Activated B cell treated with CpG ODN at 0.5 μM for 24 hours (primary cell): ENCODE results near the gene KDM5B. TPM values are rescaled to one million over a fixed set of nuclear protein-coding genes. Genes with fewer than 3 reads are reported as not detected.
A peak's percentile ranks its signal among the peaks of the same experiment; 100 is the strongest.

Experiments used
- ATAC-seq: fragments of 200-7000 bp; cut with Tn5 transposase; one replicate; pipeline ENCODE4 v1.10.0; 2021; ENCODE audit warnings: low read depth, mild to moderate bottlenecking, moderate library complexity
- CTCF ChIA-PET: fragments of 350-600 bp; sonication (Branson Sonifier 250); formaldehyde crosslinking; loops from one replicate; lab custom pipeline; 2021; ENCODE audit warnings: antibody characterized with exemption; lab: Charles Lee
- POLR2A ChIA-PET: fragments of 350-600 bp; sonication (Branson Sonifier 250); formaldehyde crosslinking; loops from one replicate; lab custom pipeline; 2021; ENCODE audit warnings: antibody characterized with exemption; lab: Charles Lee
- DNase-seq: peaks from one replicate; pipeline ENCODE4 v3.0.0; 2022
- H3K27ac Mint-ChIP-seq: one replicate; pipeline ENCODE4 v1.8.0; 2020; ENCODE audit warnings: mixed read lengths
- H3K27me3 Mint-ChIP-seq: one replicate; pipeline ENCODE4 v1.8.0; 2021; ENCODE audit warnings: mixed read lengths
- H3K36me3 Mint-ChIP-seq: one replicate; pipeline ENCODE4 v1.8.0; 2021; ENCODE audit warnings: low read depth, mixed read lengths
- H3K4me1 Mint-ChIP-seq: one replicate; pipeline ENCODE4 v1.8.0; 2021; ENCODE audit warnings: mixed read lengths
- H3K4me3 Mint-ChIP-seq: one replicate; pipeline ENCODE4 v1.8.0; 2020; ENCODE audit warnings: mild to moderate bottlenecking, mixed read lengths
- H3K9me3 Mint-ChIP-seq: one replicate; pipeline ENCODE4 v1.8.0; 2020; ENCODE audit warnings: mixed read lengths
- intact Hi-C: fragments of 100-400 bp; cut with micrococcal nuclease; formaldehyde crosslinking; loops from one replicate; pipeline ENCODE4 v1.15.1; 2024
- total RNA-seq: library from RNA; stranded (reverse); gene quantifications from 2 replicates; pipeline ENCODE4 v1.2.3, GENCODE V29; 2022
- TF ChIP-seq, protein P1 (sequence below): fragments of 200-600 bp; IDR thresholded peaks from one replicate; pipeline ENCODE4 v1.8.0; 2022; ENCODE audit warnings: antibody characterized with exemption, mild to moderate bottlenecking

Gene KDM5B
- total RNA-seq, 1 donor from 2014 or later, result 43.5 TPM

DNA sequence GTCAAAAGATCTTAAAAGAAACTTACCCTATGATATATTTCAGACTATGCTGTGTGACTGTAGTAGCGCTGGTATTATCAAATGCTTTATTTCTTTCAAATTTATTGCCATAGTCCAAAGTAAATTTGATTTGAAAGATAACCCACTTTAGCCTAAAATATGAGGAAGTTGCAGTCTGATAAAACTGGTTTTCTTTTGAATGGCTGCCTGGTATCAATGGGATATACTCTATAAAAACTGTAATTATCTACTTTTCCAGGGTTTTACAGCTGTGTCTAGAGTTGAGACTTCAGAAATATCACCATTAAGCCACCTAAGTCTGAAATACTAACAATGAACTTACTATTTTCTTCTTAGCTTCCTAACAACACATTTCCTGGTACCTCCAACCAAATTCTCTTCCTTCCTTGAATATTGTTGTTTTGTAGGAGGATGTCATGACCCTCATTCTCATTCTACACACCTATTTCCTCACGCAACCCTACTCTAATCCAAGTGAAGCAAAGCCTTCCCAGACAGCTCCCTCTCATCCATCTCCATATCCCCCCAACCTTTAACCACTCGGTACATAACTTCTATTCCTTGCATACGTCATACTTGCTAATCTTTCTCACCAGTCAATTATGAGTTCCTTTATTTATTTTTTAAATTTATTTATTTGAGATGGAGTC lies 17.0 kb downstream of the KDM5B start:
- ChIA-PET POLR2A (no interaction called here), CTCF (no interaction called here)
- Mint-ChIP-seq H3K9me3 (no peaks in the 10 kb centered on the region), H3K36me3 (no peaks in the 10 kb centered on the region), H3K27me3 (no peaks in the 10 kb centered on the region), H3K27ac (peak overlapping the region; percentile 3), H3K4me1 (peaks cover 30% of the 10 kb centered on the region), H3K4me3 (no peak overlapping the region)
- intact Hi-C loops, result no loop called here
- ATAC-seq, result no peak
- DNase-seq, result no peak
- TF ChIP-seq, protein P1, sequence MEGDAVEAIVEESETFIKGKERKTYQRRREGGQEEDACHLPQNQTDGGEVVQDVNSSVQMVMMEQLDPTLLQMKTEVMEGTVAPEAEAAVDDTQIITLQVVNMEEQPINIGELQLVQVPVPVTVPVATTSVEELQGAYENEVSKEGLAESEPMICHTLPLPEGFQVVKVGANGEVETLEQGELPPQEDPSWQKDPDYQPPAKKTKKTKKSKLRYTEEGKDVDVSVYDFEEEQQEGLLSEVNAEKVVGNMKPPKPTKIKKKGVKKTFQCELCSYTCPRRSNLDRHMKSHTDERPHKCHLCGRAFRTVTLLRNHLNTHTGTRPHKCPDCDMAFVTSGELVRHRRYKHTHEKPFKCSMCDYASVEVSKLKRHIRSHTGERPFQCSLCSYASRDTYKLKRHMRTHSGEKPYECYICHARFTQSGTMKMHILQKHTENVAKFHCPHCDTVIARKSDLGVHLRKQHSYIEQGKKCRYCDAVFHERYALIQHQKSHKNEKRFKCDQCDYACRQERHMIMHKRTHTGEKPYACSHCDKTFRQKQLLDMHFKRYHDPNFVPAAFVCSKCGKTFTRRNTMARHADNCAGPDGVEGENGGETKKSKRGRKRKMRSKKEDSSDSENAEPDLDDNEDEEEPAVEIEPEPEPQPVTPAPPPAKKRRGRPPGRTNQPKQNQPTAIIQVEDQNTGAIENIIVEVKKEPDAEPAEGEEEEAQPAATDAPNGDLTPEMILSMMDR, result no peak

DNA sequence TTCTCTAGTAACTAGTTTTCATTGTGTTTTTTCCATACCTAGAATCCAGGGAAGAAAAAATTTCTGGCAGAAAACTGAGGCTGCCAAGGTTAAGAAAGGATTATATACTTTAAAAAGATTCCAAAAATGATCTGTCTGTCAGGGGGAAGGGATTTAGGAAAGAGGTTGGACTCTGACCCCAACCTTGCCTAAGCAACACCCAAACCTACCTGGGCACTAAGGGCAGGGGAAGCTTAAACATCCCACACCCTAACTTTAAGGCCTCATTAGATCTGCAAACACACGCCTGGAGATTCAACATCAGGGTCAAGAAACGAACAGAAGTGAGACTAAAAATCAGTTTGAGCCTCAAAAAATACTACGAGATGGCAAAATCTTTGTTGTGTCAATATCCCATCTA lies 19.4 kb downstream of the KDM5B start:
- Mint-ChIP-seq H3K4me1 (peaks cover 18% of the 10 kb centered on the region), H3K27me3 (no peaks in the 10 kb centered on the region), H3K36me3 (no peaks in the 10 kb centered on the region), H3K9me3 (no peaks in the 10 kb centered on the region), H3K27ac (no peak overlapping the region), H3K4me3 (no peak overlapping the region)
- intact Hi-C loops, result no loop called here
- DNase-seq (no peak), ATAC-seq (no peak)
- ChIA-PET POLR2A (no interaction called here), CTCF (no interaction called here)
- TF ChIP-seq, protein P1, result no peak

GRCh38 chr1:202786804-202787203 lies 21.4 kb downstream of the KDM5B start:
- DNase-seq, result no peak
- Mint-ChIP-seq H3K4me1 (peaks cover 16% of the 10 kb centered on the region), H3K27ac (no peak overlapping the region)

DNA sequence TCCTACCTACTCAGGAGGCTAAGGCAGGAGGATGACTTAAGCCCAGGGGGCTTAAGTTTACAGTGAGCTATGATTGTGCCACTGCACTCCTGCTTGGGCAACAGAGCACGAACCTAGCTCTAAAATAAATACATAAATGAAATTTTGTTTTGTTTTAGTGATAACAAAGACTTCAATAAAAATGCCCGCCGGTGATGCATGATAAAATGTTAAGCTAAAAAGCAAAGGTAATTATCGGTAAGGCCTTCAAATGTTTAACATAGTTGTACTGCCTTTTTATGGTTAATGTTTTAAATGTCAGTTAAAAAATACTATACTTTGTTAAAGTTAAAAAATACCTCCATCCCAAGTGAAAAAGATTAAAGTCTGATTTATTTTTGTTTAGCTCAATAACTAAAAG lies 27.0 kb downstream of the KDM5B start:
- H3K27me3 Mint-ChIP-seq, result no peaks in the 10 kb centered on the region
- POLR2A ChIA-PET, result interaction anchor here (0.7 kb wide), 1 partner anchor 226 kb away, joined by 3 read pairs; the partner anchor contains the start of gene TMEM183A

More at GRCh38 chr1:202786804-202787203, 21.4 kb downstream of the KDM5B start:
- no peak overlapping the region for H3K4me3 Mint-ChIP-seq
- no peaks in the 10 kb centered on the region for H3K9me3 Mint-ChIP-seq
- no peaks in the 10 kb centered on the region for H3K27me3 Mint-ChIP-seq
- intact Hi-C loops, result no loop called here
- no peaks in the 10 kb centered on the region for H3K36me3 Mint-ChIP-seq
- POLR2A ChIA-PET, result no interaction called here
- CTCF ChIA-PET, result no interaction called here
- no peak for ATAC-seq
- TF ChIP-seq, protein P1, result no peak

DNA sequence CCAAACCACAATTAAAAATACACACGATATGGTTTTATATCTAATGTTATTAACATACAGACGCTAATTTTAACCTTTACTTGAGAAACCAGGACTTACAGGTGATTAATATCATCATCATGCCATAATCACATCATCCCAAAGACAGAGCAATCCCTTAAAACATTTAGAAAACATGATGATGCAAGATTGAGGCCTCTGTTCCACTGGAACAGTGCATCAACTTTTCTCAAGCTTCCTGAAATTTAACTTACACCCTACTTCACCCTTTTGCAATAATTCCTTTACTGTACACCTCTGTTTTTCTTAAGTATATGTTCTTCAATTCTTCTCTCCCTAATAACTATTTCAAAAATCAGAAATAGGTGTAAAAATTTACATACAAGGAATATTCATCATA lies 38.1 kb downstream of the KDM5B start:
- Mint-ChIP-seq H3K4me1 (no peaks in the 10 kb centered on the region), H3K9me3 (no peaks in the 10 kb centered on the region), H3K27me3 (no peaks in the 10 kb centered on the region), H3K4me3 (no peak overlapping the region), H3K27ac (no peak overlapping the region), H3K36me3 (peaks cover 67% of the 10 kb centered on the region)
- ATAC-seq (no peak), DNase-seq (no peak)
- ChIA-PET POLR2A (no interaction called here), CTCF (no interaction called here)
- intact Hi-C loops, result no loop called here
- TF ChIP-seq, protein P1, result no peak

More for the DNA sequence above, 27.0 kb downstream of the KDM5B start:
- intact Hi-C loops, result no loop called here
- peaks cover 18% of the 10 kb centered on the region for H3K4me1 Mint-ChIP-seq
- H3K27ac Mint-ChIP-seq, result no peak overlapping the region
- CTCF ChIA-PET, result no interaction called here
- no peaks in the 10 kb centered on the region for H3K9me3 Mint-ChIP-seq
- H3K36me3 Mint-ChIP-seq, result peaks cover 6% of the 10 kb centered on the region
- DNase-seq (no peak), ATAC-seq (no peak)
- TF ChIP-seq, protein P1, result no peak
- no peak overlapping the region for H3K4me3 Mint-ChIP-seq
